ENCODE data around the gene PPM1B. TPM values are rescaled to one million over a fixed set of nuclear protein-coding genes. Genes with fewer than 3 reads are reported as not detected.
A peak's percentile ranks its signal among the peaks of the same experiment; 100 is the strongest.

The PPM1B gene
- total and polyA plus RNA-seq, 2 of the 4 experiments (the other 2 are of a cell fraction) = 13.4 to 14.7 TPM

DNA sequence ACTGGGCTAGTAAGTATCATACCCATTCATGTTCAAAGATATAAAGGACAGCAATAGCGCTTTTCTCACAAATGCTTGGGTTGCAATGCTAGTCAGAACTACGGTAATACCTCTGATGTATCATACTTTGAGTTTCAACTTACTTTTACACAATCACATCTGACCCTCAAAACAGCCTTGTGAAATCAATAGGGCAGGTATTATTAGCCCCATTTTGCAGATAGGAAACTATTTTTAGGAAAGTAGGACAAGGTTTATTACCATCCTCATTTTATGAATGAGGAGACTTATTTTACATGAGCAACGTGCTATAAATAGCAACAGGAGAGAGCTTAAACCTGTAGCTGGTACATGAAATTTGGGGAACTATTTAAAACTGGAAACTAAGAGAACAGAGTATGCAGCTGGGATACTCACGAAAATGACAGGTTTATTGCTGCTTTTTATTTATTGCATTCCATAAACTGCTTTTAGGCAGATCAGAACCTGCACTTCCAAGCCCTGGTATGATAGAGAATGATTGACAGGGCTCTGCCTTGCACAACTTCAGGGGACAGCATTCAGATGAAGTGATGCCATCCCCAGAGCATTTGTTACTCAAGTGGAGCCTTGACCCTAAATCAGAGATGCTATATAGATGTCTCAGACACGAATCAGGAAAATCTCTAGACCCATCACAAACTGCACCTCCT is 42.4 kb upstream of the PPM1B start:
- in situ Hi-C loops (cut with MboI; ENCODE audit: low sequenced_read_pairs) (no loop called here), dilution Hi-C loops (cut with HindIII; ENCODE audit: low sequenced_read_pairs, unreplicated experiment) (no loop called here), intact Hi-C loops (cut with micrococcal nuclease) (no loop called here)
- H3K79me1 ChIP-seq (ENCODE audit: low read depth in 1 of 2, low read length in 2 of 2) = no peaks in the 10 kb centered on the region
- no peak overlapping the region for H4K8ac ChIP-seq (ENCODE audit: low read depth in 2 of 2, low read length in 2 of 2)
- no peak overlapping the region for H3K4ac ChIP-seq (ENCODE audit: low read depth, low read length)
- CTCF ChIA-PET = interaction anchor here (0.7 kb wide), 1 partner anchor 35 kb away, joined by 7 read pairs; no protein-coding TSS in a partner anchor
- no peaks in the 10 kb centered on the region for H3K9me3 ChIP-seq (ENCODE audit: control insufficient read depth, insufficient read depth, low read length)
- ATAC-seq (ENCODE audit: low read depth) = no peak
- no peaks in the 10 kb centered on the region for H4K20me1 ChIP-seq (ENCODE audit: insufficient read depth, low read length)
- H2BK20ac ChIP-seq (ENCODE audit: low read depth, low read length) = no peak overlapping the region
- POLR2A ChIA-PET (ENCODE audit: unreplicated experiment) = no interaction called here
- H3K14ac ChIP-seq (replicated peaks; ENCODE audit: low read depth, low read length) = 0 out of 2 replicates have a peak overlapping the region, but pooled peaks have one; percentile 18
- H2BK15ac ChIP-seq (ENCODE audit: low read depth, low read length) = no peak overlapping the region
- no peak for DNase-seq
- H3K9me1 ChIP-seq (ENCODE audit: insufficient read depth, low read length) = no peaks in the 10 kb centered on the region
- WGBS, 2 experiments (ENCODE audit: extremely low coverage in 2 of 2, insufficient read length in 1 of 2) = no CpG with 5 or more reads among the region's 5 CpGs
- no peak overlapping the region for H3K9ac ChIP-seq (ENCODE audit: low read depth, low read length)
- no peak overlapping the region for H2BK120ac ChIP-seq (ENCODE audit: low read depth, low read length)
- H4K5ac ChIP-seq (ENCODE audit: low read depth, low read length) = no peak overlapping the region
- BruUV-seq (replicated peaks) = no TSS peak
- no peak overlapping the region for H3K56ac ChIP-seq (ENCODE audit: extremely low read depth, insufficient read depth, low read length)
- H3K18ac ChIP-seq (ENCODE audit: low read depth, low read length) = no peak overlapping the region
- no peaks in the 10 kb centered on the region for H3K36me3 ChIP-seq (ENCODE audit: control insufficient read depth, insufficient read depth, low read length)
- peaks cover 3% of the 10 kb centered on the region; the same call in 1 of the 2 replicates for H3K4me1 ChIP-seq (ENCODE audit: control insufficient read depth, insufficient read depth, low read length)
- no peak overlapping the region for H4K91ac ChIP-seq (ENCODE audit: insufficient read depth, low read depth, low read length)
- H3K4me3 ChIP-seq (ENCODE audit: insufficient read depth, low read depth, low read length) = no peak overlapping the region
- H2BK5ac ChIP-seq (ENCODE audit: low read depth, low read length, poor library complexity, severe bottlenecking) = no peak overlapping the region
- no peak overlapping the region for H3K23ac ChIP-seq (ENCODE audit: low read depth, low read length)
- H2AK9ac ChIP-seq (replicated peaks; ENCODE audit: low read depth, low read length, poor library complexity) = no peak overlapping the region
- H3K27ac ChIP-seq (ENCODE audit: insufficient read depth, low read length) = no peak overlapping the region
- no peak overlapping the region for H2AK5ac ChIP-seq (ENCODE audit: low read depth, low read length)
- TF ChIP-seq CEBPB (IDR thresholded peaks at IDR 0.05; ENCODE audit: low read depth, low read length) (peak; percentile 36; the same call in 1 of the 2 replicates), RAD21 (IDR thresholded peaks at IDR 0.05; ENCODE audit: low read length) (no peak), RFX5 (IDR thresholded peaks at IDR 0.05; ENCODE audit: low read depth, low read length) (no peak)
- H2AFZ ChIP-seq (replicated peaks; ENCODE audit: low read length, poor library complexity) = no peak overlapping the region
- H3K4me2 ChIP-seq (ENCODE audit: low read depth, low read length) = no peak overlapping the region
- no peaks in the 10 kb centered on the region for H3K27me3 ChIP-seq (ENCODE audit: control insufficient read depth, insufficient read depth, low read length)

Data from IMR-90 (cell line).